Cardiac muscle cell (in vitro differentiated cells and primary cell): ENCODE data around the gene ARPC1B. TPM values are rescaled to one million over a fixed set of nuclear protein-coding genes. Genes with fewer than 3 reads are reported as not detected.

ENCODE experiments used
- DNase-seq, 2 donors: peaks; one replicate each; pipeline versions ENCODE4 v3.0.0 to v3.0.0-alpha.2; 2010 to 2017; ENCODE audit warnings: low read depth in 1 of 2, low spot score in 1 of 2
- H3K27ac ChIP-seq: fragments of 200-600 bp; sonication (generic); 2 replicates; pipeline ENCODE4 v1.5.1; 2016
- H3K27me3 ChIP-seq: fragments of 200-600 bp; sonication (generic); 2 replicates; pipeline ENCODE4 v1.6.0; 2016; ENCODE audit warnings: control low read depth
- H3K36me3 ChIP-seq: fragments of 200-600 bp; sonication (generic); 2 replicates; pipeline ENCODE4 v1.5.1; 2016; ENCODE audit warnings: control low read depth
- H3K4me1 ChIP-seq: fragments of 200-600 bp; sonication (generic); 2 replicates; pipeline ENCODE4 v1.8.1; 2017; ENCODE audit warnings: low read depth, mild to moderate bottlenecking, mixed run types
- H3K4me3 ChIP-seq: fragments of 200-600 bp; sonication (generic); 2 replicates; pipeline ENCODE4 v1.5.1; 2016; ENCODE audit warnings: mild to moderate bottlenecking
- H3K9me3 ChIP-seq: fragments of 200-600 bp; sonication (generic); 2 replicates; pipeline ENCODE4 v1.5.1; 2017; ENCODE audit warnings: low read depth, mild to moderate bottlenecking, control low read depth
- polyA plus RNA-seq: library from polyadenylated mRNA; unstranded; fragments of >200 nt; fragmentation: Nextera tagmentation; extraction: Ambion mirVana; gene quantifications from 2 replicates; pipeline ENCODE4 v1.2.1, GENCODE V29; 2016
- total RNA-seq: library from RNA; depleted of rRNA; stranded (reverse); fragments of >200 nt; gene quantifications from 2 replicates; pipeline ENCODE4 v1.2.3, GENCODE V29; 2016
- TF ChIP-seq, protein P1 (sequence below): IDR thresholded peaks from 2 replicates; pipeline ENCODE4 v1.5.1; 2012; ENCODE audit warnings: low read depth, mild to moderate bottlenecking, low read length

ARPC1B gene
- total and polyA plus RNA-seq, 2 experiments from 2014 or later, result 38.7 to 49.3 TPM

GRCh38 chr7:99402854-99403253, 28.3 kb downstream of the ARPC1B start:
- H3K36me3 ChIP-seq, result peaks cover 37% of the 10 kb centered on the region
- no peak overlapping the region for H3K27ac ChIP-seq
- no peaks in the 10 kb centered on the region for H3K27me3 ChIP-seq
- no peak for DNase-seq
- H3K4me3 ChIP-seq, result no peak overlapping the region
- H3K4me1 ChIP-seq, result peaks cover 7% of the 10 kb centered on the region
- H3K9me3 ChIP-seq, result no peaks in the 10 kb centered on the region
- TF ChIP-seq, protein P1, sequence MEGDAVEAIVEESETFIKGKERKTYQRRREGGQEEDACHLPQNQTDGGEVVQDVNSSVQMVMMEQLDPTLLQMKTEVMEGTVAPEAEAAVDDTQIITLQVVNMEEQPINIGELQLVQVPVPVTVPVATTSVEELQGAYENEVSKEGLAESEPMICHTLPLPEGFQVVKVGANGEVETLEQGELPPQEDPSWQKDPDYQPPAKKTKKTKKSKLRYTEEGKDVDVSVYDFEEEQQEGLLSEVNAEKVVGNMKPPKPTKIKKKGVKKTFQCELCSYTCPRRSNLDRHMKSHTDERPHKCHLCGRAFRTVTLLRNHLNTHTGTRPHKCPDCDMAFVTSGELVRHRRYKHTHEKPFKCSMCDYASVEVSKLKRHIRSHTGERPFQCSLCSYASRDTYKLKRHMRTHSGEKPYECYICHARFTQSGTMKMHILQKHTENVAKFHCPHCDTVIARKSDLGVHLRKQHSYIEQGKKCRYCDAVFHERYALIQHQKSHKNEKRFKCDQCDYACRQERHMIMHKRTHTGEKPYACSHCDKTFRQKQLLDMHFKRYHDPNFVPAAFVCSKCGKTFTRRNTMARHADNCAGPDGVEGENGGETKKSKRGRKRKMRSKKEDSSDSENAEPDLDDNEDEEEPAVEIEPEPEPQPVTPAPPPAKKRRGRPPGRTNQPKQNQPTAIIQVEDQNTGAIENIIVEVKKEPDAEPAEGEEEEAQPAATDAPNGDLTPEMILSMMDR, result no peak

- H3K27me3 ChIP-seq, result no peaks in the 10 kb centered on the region
- DNase-seq, result no peak
- TF ChIP-seq, protein P1, result no peak
- H3K36me3 ChIP-seq, result peaks cover 28% of the 10 kb centered on the region
- no peaks in the 10 kb centered on the region for H3K9me3 ChIP-seq
- H3K4me1 ChIP-seq, result peaks cover 7% of the 10 kb centered on the region
- H3K4me3 ChIP-seq, result no peak overlapping the region
- no peak overlapping the region for H3K27ac ChIP-seq
Observed at GRCh38 chr7:99403764-99404163, 29.2 kb downstream of the ARPC1B start.

GRCh38 chr7:99404235-99404976, 29.9 kb downstream of the ARPC1B start:
- peaks cover 24% of the 10 kb centered on the region for H3K36me3 ChIP-seq
- peaks cover 7% of the 10 kb centered on the region for H3K4me1 ChIP-seq
- TF ChIP-seq, protein P1, result no peak
- H3K27ac ChIP-seq, result no peak overlapping the region
- H3K27me3 ChIP-seq, result no peaks in the 10 kb centered on the region
- H3K4me3 ChIP-seq, result no peak overlapping the region
- no peaks in the 10 kb centered on the region for H3K9me3 ChIP-seq
- DNase-seq, result no peak

DNA sequence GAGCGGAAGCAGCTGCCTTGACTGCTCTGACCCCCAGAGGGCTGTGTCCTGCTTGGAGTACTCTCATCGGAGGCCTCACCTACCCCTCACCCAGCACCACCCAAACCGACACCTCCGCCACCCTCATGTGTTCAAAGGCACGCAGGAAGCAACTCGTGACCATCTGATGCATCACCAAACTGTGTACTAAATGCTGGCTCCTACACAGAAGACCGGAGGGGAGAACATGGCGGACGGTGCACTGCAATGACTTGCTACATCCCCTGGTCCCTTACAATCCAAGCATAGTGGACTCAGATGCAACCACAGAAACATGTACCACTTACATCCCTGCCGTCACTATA, 30.4 kb downstream of the ARPC1B start:
- Histone ChIP-seq H3K27me3 (no peaks in the 10 kb centered on the region), H3K27ac (no peak overlapping the region), H3K36me3 (peaks cover 19% of the 10 kb centered on the region), H3K4me3 (no peak overlapping the region), H3K4me1 (peaks cover 10% of the 10 kb centered on the region), H3K9me3 (no peaks in the 10 kb centered on the region)
- TF ChIP-seq, protein P1, result no peak
- no peak for DNase-seq

GRCh38 chr7:99406557-99406956, 32.0 kb downstream of the ARPC1B start:
- no peak for DNase-seq
- Histone ChIP-seq H3K36me3 (peaks cover 21% of the 10 kb centered on the region), H3K4me3 (no peak overlapping the region), H3K27ac (no peak overlapping the region), H3K9me3 (no peaks in the 10 kb centered on the region), H3K27me3 (no peaks in the 10 kb centered on the region), H3K4me1 (peaks cover 15% of the 10 kb centered on the region)
- TF ChIP-seq, protein P1, result no peak
